Activated CD4-positive, alpha-beta T cell treated with anti-CD3 and anti-CD28 coated beads, Interleukin-2, Interleukin-6, amounts not matched to agents 100 ng/mL and 50 ng/mL, durations not matched to agents 16 hours and 8 hours (primary cell): ENCODE results near the gene KDM4F.

Source experiments
- DNase-seq: peaks from one replicate; pipeline ENCODE4 v3.0.0-alpha.2; 2020

KDM4F gene

GRCh38 chr11:95066716-95067038 is 17.5 kb downstream of the KDM4F start, which contains the start of gene SRSF8:
Gene SRSF8 (plus strand): TSS chr11:95066919. CDS start chr11:95067227, 308 bp downstream.
- DNase-seq, result no peak

GRCh38 chr11:95067039-95067840 is 18.0 kb downstream of the KDM4F start:
- DNase-seq, result peak; percentile 84

- no peak for DNase-seq
These were observed 18.6 kb downstream of the KDM4F start for GRCh38 chr11:95067841-95068219.

- peak; percentile 91 for DNase-seq
These were observed 19.3 kb downstream of the KDM4F start for GRCh38 chr11:95068549-95068948.

- no peak for DNase-seq
These were observed 21.2 kb downstream of the KDM4F start for GRCh38 chr11:95070471-95070870.

GRCh38 chr11:95072948-95073347 is 23.7 kb downstream of the KDM4F start:
- DNase-seq, result peak; percentile 11

- no peak for DNase-seq
These were observed 25.8 kb downstream of the KDM4F start for GRCh38 chr11:95074792-95075563.

- DNase-seq, result no peak
These were observed 27.2 kb downstream of the KDM4F start for GRCh38 chr11:95076416-95076815.

- no peak for DNase-seq
These were observed 27.8 kb downstream of the KDM4F start for GRCh38 chr11:95076981-95077380.

GRCh38 chr11:95078526-95078925 is 29.3 kb downstream of the KDM4F start:
- no peak for DNase-seq

GRCh38 chr11:95081010-95081409 is 31.8 kb downstream of the KDM4F start:
- no peak for DNase-seq

- no peak for DNase-seq
These were observed 32.2 kb downstream of the KDM4F start for GRCh38 chr11:95081412-95081811.

GRCh38 chr11:95082576-95083001 is 33.4 kb downstream of the KDM4F start:
- DNase-seq, result no peak

GRCh38 chr11:95084509-95084908 is 35.3 kb downstream of the KDM4F start:
- DNase-seq, result peak; percentile 76

- no peak for DNase-seq
These were observed 36.0 kb downstream of the KDM4F start for GRCh38 chr11:95085117-95085816.

GRCh38 chr11:95086151-95086550 is 36.9 kb downstream of the KDM4F start:
- no peak for DNase-seq

GRCh38 chr11:95086836-95087570 is 37.8 kb downstream of the KDM4F start:
- DNase-seq, result no peak

- DNase-seq, result peak; percentile 58
These were observed 39.9 kb downstream of the KDM4F start for GRCh38 chr11:95088946-95089619.

GRCh38 chr11:95089620-95090542 is 40.7 kb downstream of the KDM4F start, which contains the start of gene ENDOD1:
Gene ENDOD1 (plus strand): TSS chr11:95089846. CDS start chr11:95089928, 82 bp downstream.
- peak; percentile 92 for DNase-seq

GRCh38 chr11:95091663-95092180 is 42.5 kb downstream of the KDM4F start:
- no peak for DNase-seq
